Keratinocyte (primary cell): ENCODE results near the gene GPRC5B. TPM values are rescaled to one million over a fixed set of nuclear protein-coding genes. Genes with fewer than 3 reads are reported as not detected.
A peak's percentile ranks its signal among the peaks of the same experiment; 100 is the strongest.

ENCODE experiments used
- DNase-seq: peaks from one replicate; pipeline ENCODE4 v3.0.0-alpha.2; 2011; ENCODE audit warnings: low read depth, missing footprints, low spot score
- FAIRE-seq: peaks from 2 replicates; lab custom pipeline; 2011; peaks lifted over from hg19 to GRCh38; lab: Jason Lieb, UNC
- H2AFZ ChIP-seq: 2 replicates; pipeline ENCODE4 v1.6.0; 2012; ENCODE audit warnings: low read length, control low read depth, inconsistent platforms; ENCODE audit not compliant: control insufficient read depth
- H3K27ac ChIP-seq: 2 replicates; pipeline ENCODE4 v1.5.1; 2011; ENCODE audit warnings: low read length; ENCODE audit not compliant: control insufficient read depth, insufficient read depth
- H3K27me3 ChIP-seq: 3 replicates; pipeline ENCODE4 v1.6.0; 2011; ENCODE audit warnings: low read length; ENCODE audit not compliant: control insufficient read depth, insufficient read depth; ENCODE audit errors: extremely low read depth
- H3K36me3 ChIP-seq, 2 experiments: 2 replicates in 1 of 2; 3 replicates in 1 of 2; pipeline ENCODE4 v1.5.1; 2011; ENCODE audit warnings: low read length in 2 of 2, mild to moderate bottlenecking in 1 of 2; ENCODE audit not compliant: control insufficient read depth in 2 of 2, insufficient read depth in 2 of 2; ENCODE audit errors: extremely low read depth in 1 of 2
- H3K4me1 ChIP-seq: 3 replicates; pipeline ENCODE4 v1.5.1; 2011; ENCODE audit warnings: low read length; ENCODE audit not compliant: control insufficient read depth, insufficient read depth; ENCODE audit errors: extremely low read depth
- H3K4me2 ChIP-seq: 3 replicates; pipeline ENCODE4 v1.6.0; 2011; ENCODE audit warnings: low read depth, low read length; ENCODE audit not compliant: control insufficient read depth, insufficient read depth; ENCODE audit errors: extremely low read depth
- H3K4me3 ChIP-seq, 3 experiments: fragments of 200-600 bp in 1 of 3; sonication (generic) in 1 of 3; 2 replicates in 2 of 3; 3 replicates in 1 of 3; pipeline ENCODE4 v1.5.1; 2011 to 2016; ENCODE audit warnings: low read length in 3 of 3, mild to moderate bottlenecking in 3 of 3, control low read depth in 2 of 3, inconsistent platforms in 1 of 3, low read depth in 1 of 3, mixed read lengths in 1 of 3, mixed run types in 1 of 3, moderate library complexity in 1 of 3; ENCODE audit not compliant: control insufficient read depth in 2 of 3, insufficient read depth in 2 of 3; ENCODE audit errors: extremely low read depth in 1 of 3
- H3K79me2 ChIP-seq: 2 replicates; pipeline ENCODE4 v1.6.0; 2012; ENCODE audit warnings: low read length; ENCODE audit not compliant: control insufficient read depth, insufficient read depth
- H3K9ac ChIP-seq: 3 replicates; pipeline ENCODE4 v1.6.0; 2011; ENCODE audit warnings: low read length; ENCODE audit not compliant: control insufficient read depth, insufficient read depth; ENCODE audit errors: extremely low read depth
- H3K9me1 ChIP-seq: 3 replicates; pipeline ENCODE4 v1.6.0; 2011; ENCODE audit warnings: low read length; ENCODE audit not compliant: control insufficient read depth, insufficient read depth; ENCODE audit errors: extremely low read depth
- H3K9me3 ChIP-seq: 2 replicates; pipeline ENCODE4 v1.5.1; 2012; ENCODE audit warnings: low read depth, low read length; ENCODE audit not compliant: control insufficient read depth
- H4K20me1 ChIP-seq: 3 replicates; pipeline ENCODE4 v1.6.0; 2011; ENCODE audit warnings: low read length; ENCODE audit not compliant: control insufficient read depth, insufficient read depth; ENCODE audit errors: extremely low read depth
- EZH2 ChIP-seq: IDR thresholded peaks from one replicate; pipeline ENCODE4 v1.6.1; 2012; ENCODE audit warnings: inconsistent platforms, mild to moderate bottlenecking, low read length, moderate library complexity
- dilution Hi-C: fragments of 300-500 bp; cut with MboI; formaldehyde crosslinking; loops from one replicate; pipeline ENCODE4 v1.7.0; 2020; ENCODE audit warnings: low sequenced_read_pairs; ENCODE audit not compliant: extremely low pct_ligation_motif_present
- polyA minus RNA-seq, 3 experiments: library from RNA; depleted of rRNA, polyadenylated mRNA; stranded (reverse); fragments of >200 nt; gene quantifications; 1 replicate in 1 of 3; 2 replicates in 1 of 3; 3 replicates in 1 of 3; pipeline ENCODE4 v1.2.3, GENCODE V29; 2011
- polyA plus RNA-seq, 5 experiments: library from polyadenylated mRNA; depleted of rRNA in 3 of 5; stranded (reverse) in 3 of 5; stranded (forward) in 1 of 5; unstranded in 1 of 5; fragments of >200 nt; gene quantifications; 1 replicate in 1 of 5; 2 replicates in 3 of 5; 3 replicates in 1 of 5; pipeline versions ENCODE4 v1.2.1 to v1.2.3, GENCODE V29; 2011 to 2012; ENCODE audit warnings: missing spikeins in 2 of 5, low read depth in 1 of 5, low replicate concordance in 1 of 5
- TF ChIP-seq, protein P1 (sequence below), 3 experiments: IDR thresholded peaks in 1 of 3; conservative IDR thresholded peaks in 1 of 3; optimal IDR thresholded peaks in 1 of 3; 2 replicates in 2 of 3; 3 replicates in 1 of 3; pipeline versions ENCODE3 to v1.5.1; 2011; ENCODE audit warnings: low read length in 3 of 3, mild to moderate bottlenecking in 3 of 3, moderate library complexity in 2 of 3, control low read depth in 1 of 3, inconsistent platforms in 1 of 3; ENCODE audit not compliant: insufficient read depth in 2 of 3; ENCODE audit errors: extremely low read depth in 1 of 3

Gene GPRC5B, protein sequence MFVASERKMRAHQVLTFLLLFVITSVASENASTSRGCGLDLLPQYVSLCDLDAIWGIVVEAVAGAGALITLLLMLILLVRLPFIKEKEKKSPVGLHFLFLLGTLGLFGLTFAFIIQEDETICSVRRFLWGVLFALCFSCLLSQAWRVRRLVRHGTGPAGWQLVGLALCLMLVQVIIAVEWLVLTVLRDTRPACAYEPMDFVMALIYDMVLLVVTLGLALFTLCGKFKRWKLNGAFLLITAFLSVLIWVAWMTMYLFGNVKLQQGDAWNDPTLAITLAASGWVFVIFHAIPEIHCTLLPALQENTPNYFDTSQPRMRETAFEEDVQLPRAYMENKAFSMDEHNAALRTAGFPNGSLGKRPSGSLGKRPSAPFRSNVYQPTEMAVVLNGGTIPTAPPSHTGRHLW
- polyA plus RNA-seq = 0.03 to 0.23 TPM (median 0.08 TPM) in 3 replicates
- not detected for polyA plus RNA-seq (2011; ENCODE audit: low read depth)
- 0.01 and 0.05 TPM in 2 replicates for polyA plus RNA-seq (2011; cell fraction: cytosol; rRNA removed)
- polyA plus RNA-seq (2011; cell fraction: nucleus; rRNA removed) = 0.20 and 0.45 TPM in 2 replicates
- 0.17 TPM in 1 of 2 replicates, not detected in the other for polyA plus RNA-seq (2012; ENCODE audit: low replicate concordance)
- 0.13 TPM in 1 of 3 replicates, not detected in the others for polyA minus RNA-seq
- polyA minus RNA-seq (2011; cell fraction: cytosol; rRNA and poly(A)+ RNA removed) = not detected
- 0.42 and 0.93 TPM in 2 replicates for polyA minus RNA-seq (2011; cell fraction: nucleus; rRNA and poly(A)+ RNA removed)

DNA sequence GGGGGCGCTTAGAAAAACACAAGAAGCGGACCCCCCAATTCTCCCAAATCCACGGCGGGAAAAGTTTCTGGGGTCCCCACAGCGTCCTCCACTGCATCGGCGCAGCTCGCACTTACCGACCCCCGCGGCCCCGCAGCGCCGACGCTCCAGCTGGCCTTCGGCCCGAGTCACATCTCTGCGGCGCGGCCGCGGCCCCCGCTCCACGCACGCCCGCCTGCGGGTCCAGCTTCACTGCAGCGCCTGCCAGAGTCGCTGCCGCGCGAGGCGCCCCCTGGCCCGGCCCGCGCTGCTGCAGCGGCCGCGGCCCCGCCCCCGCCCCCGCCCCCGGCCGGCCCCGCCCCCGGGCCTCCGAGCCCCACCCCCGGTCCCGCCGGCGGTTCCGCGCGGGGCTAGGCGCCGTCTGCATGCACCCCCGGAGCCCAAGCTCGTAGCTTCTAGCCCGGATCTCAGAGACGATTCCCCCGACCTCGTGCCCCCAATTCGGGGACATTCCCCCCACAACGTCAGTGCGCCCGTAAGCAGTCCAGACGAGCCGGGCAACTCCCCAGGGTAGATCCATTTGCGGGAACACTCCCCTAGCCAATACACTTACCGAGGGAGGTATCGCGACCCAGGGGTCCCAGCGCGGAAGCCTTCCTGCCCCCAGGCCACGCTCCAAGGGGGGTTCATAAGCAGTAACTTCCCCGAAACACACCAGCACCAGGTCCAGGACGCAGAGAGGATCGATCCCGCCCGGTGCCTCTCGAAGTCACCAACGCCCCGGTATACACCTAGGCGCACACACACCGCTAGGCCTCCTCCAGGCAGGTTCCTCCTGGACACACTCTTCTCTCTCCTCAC is at the start of gene GPRC5B:
Gene GPRC5B, minus strand, starts transcription at position 238 of the 840 bp plus-strand sequence. CDS start 12,003 bp downstream, outside the sequence.
- no peak within 1 kb of the TSS for H3K9ac ChIP-seq
- H3K4me2 ChIP-seq = peak within 1 kb of the TSS; percentile 83
- no peaks in the 10 kb centered on the region for H4K20me1 ChIP-seq
- H3K36me3 ChIP-seq = no peaks in the 10 kb centered on the region
- FAIRE-seq (no peak), DNase-seq (no peak)
- peak within 1 kb of the TSS; percentile 41 to 65 (median 62) for H3K4me3 ChIP-seq
- no peak within 1 kb of the TSS for H3K27ac ChIP-seq
- H3K27me3 ChIP-seq = peaks cover 36% of the 10 kb centered on the region
- peak within 1 kb of the TSS; percentile 90 for H2AFZ ChIP-seq
- TF ChIP-seq, protein P1, sequence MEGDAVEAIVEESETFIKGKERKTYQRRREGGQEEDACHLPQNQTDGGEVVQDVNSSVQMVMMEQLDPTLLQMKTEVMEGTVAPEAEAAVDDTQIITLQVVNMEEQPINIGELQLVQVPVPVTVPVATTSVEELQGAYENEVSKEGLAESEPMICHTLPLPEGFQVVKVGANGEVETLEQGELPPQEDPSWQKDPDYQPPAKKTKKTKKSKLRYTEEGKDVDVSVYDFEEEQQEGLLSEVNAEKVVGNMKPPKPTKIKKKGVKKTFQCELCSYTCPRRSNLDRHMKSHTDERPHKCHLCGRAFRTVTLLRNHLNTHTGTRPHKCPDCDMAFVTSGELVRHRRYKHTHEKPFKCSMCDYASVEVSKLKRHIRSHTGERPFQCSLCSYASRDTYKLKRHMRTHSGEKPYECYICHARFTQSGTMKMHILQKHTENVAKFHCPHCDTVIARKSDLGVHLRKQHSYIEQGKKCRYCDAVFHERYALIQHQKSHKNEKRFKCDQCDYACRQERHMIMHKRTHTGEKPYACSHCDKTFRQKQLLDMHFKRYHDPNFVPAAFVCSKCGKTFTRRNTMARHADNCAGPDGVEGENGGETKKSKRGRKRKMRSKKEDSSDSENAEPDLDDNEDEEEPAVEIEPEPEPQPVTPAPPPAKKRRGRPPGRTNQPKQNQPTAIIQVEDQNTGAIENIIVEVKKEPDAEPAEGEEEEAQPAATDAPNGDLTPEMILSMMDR (optimal IDR thresholded peaks at IDR 0.05 in 1 of 3, IDR thresholded peaks at IDR 0.05 in 1 of 3, conservative IDR thresholded peaks at IDR 0.05 in 1 of 3; ENCODE audit: extremely low read depth in 1 of 3, insufficient read depth in 2 of 3, low read length in 3 of 3) = peak in 1 of 3 experiments; percentile 35
- TF ChIP-seq EZH2 = no peak
- dilution Hi-C loops = loop anchor here (10.0 kb wide), 1 partner anchor 270 kb away; no protein-coding TSS in a partner anchor
- H3K9me1 ChIP-seq = no peaks in the 10 kb centered on the region
- no peaks in the 10 kb centered on the region for H3K79me2 ChIP-seq
- H3K9me3 ChIP-seq = no peaks in the 10 kb centered on the region
- H3K4me1 ChIP-seq = peaks cover 11% of the 10 kb centered on the region

DNA sequence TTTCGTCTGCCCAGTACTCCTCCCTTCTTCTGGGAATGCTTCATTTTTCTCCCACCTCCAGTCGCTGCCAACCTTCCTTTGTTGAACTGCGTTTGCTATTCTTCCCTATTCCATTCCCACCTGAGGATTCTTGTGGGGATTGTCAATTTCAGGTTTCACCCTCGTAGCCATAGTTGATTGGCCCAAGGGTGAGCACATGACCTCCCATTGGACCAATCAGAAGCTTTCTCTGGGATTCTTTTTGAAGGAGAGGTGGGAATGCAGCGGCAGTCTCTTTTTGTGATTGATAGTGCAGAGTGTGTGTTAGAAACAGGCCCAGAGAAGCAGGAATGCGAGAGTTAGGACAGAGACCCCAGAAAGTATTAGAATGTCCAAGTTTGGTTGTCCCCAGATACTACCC is 49.1 kb upstream of the GPRC5B start:
- FAIRE-seq = no peak
- Histone ChIP-seq H3K79me2 (no peaks in the 10 kb centered on the region), H3K36me3 (no peaks in the 10 kb centered on the region), H4K20me1 (no peaks in the 10 kb centered on the region), H3K4me3 (no peak overlapping the region), H2AFZ (no peak overlapping the region), H3K4me1 (no peaks in the 10 kb centered on the region), H3K4me2 (no peak overlapping the region), H3K9me3 (no peaks in the 10 kb centered on the region), H3K27me3 (no peaks in the 10 kb centered on the region), H3K9me1 (no peaks in the 10 kb centered on the region), H3K27ac (no peak overlapping the region), H3K9ac (no peak overlapping the region)
- dilution Hi-C loops = no loop called here
- DNase-seq = no peak
- TF ChIP-seq EZH2 = no peak
- TF ChIP-seq, protein P1 (optimal IDR thresholded peaks at IDR 0.05 in 1 of 3, IDR thresholded peaks at IDR 0.05 in 1 of 3, conservative IDR thresholded peaks at IDR 0.05 in 1 of 3; ENCODE audit: extremely low read depth in 1 of 3, insufficient read depth in 2 of 3, low read length in 3 of 3) = no peak
